ENCODE data around the gene TIMM22. TPM values are rescaled to one million over a fixed set of nuclear protein-coding genes. Genes with fewer than 3 reads are reported as not detected.

TIMM22 gene
- polyA plus RNA-seq, 2 of the 4 experiments (the other 2 are of a cell fraction), result 15.8 to 21.3 TPM

GRCh38 chr17:1041746-1042145 lies 44.8 kb downstream of the TIMM22 start:
- WGBS (ENCODE audit: missing lambda C conversion rate), result 94% methylated on average over 9 of the region's 9 CpGs
- CTCF ChIA-PET, result interaction anchor here (0.7 to 10.3 kb wide), 7 partner anchors 10 to 629 kb away, joined by 3 to 102 read pairs (median 4); partner anchors contain the start of gene TIMM22
- no peak for DNase-seq (ENCODE audit: low read depth in 1 of 2, low spot score in 1 of 2)
- Histone ChIP-seq H3K4me2 (no peak overlapping the region), H3K9me3 (no peaks in the 10 kb centered on the region), H3K4me1 (no peaks in the 10 kb centered on the region), H3K4me3 (no peak overlapping the region), H3K27ac (no peak overlapping the region)
- POLR2A ChIA-PET, result no interaction called here
- TF ChIP-seq HDAC2 (IDR thresholded peaks at IDR 0.05) (no peak), REST (IDR thresholded peaks at IDR 0.05) (no peak), POLR2AphosphoS2 (conservative IDR thresholded peaks at IDR 0.05; ENCODE audit: low read length) (no peak), RNF2 (IDR thresholded peaks at IDR 0.05; ENCODE audit: borderline replicate concordance, low read depth) (no peak), FOSL2 (IDR thresholded peaks at IDR 0.05) (no peak), FOSL2 (CRISPR knock-in tag; IDR thresholded peaks at IDR 0.05) (no peak), CEBPB (IDR thresholded peaks at IDR 0.05) (no peak), HMGXB4 (CRISPR knock-in tag; IDR thresholded peaks at IDR 0.05; ENCODE audit: borderline replicate concordance) (no peak), CBX2 (IDR thresholded peaks at IDR 0.05; ENCODE audit: borderline replicate concordance, low read depth) (no peak), POLR2A (IDR thresholded peaks at IDR 0.05; ENCODE audit: low read length) (no peak), EHMT2 (IDR thresholded peaks at IDR 0.05; ENCODE audit: low read depth) (no peak)
- no peak for ATAC-seq
- FAIRE-seq, result no peak

GRCh38 chr17:1042486-1042885 lies 45.6 kb downstream of the TIMM22 start:
- Histone ChIP-seq H3K9me3 (no peaks in the 10 kb centered on the region), H3K4me1 (no peaks in the 10 kb centered on the region), H3K4me3 (no peak overlapping the region), H3K27ac (no peak overlapping the region), H3K4me2 (no peak overlapping the region)
- TF ChIP-seq HMGXB4 (CRISPR knock-in tag; IDR thresholded peaks at IDR 0.05; ENCODE audit: borderline replicate concordance) (no peak), RAD21 (conservative IDR thresholded peaks at IDR 0.05 in 1 of 2, IDR thresholded peaks at IDR 0.05 in 1 of 2) (no peak), PHF8 (IDR thresholded peaks at IDR 0.05; ENCODE audit: borderline replicate concordance, low read depth) (no peak), HDAC2 (IDR thresholded peaks at IDR 0.05) (no peak), NFE2L2 (conservative IDR thresholded peaks at IDR 0.05; ENCODE audit: low read length) (no peak), ZSCAN20 (CRISPR knock-in tag; IDR thresholded peaks at IDR 0.05) (no peak), TFCP2L1 (CRISPR knock-in tag; IDR thresholded peaks at IDR 0.05) (no peak), HES2 (IDR thresholded peaks at IDR 0.05) (no peak), HEYL (CRISPR knock-in tag; IDR thresholded peaks at IDR 0.05) (no peak), RFX5 (IDR thresholded peaks at IDR 0.05) (no peak), TP53 (CRISPR knock-in tag; IDR thresholded peaks at IDR 0.05) (no peak), REST (IDR thresholded peaks at IDR 0.05) (no peak), POLR2AphosphoS2 (conservative IDR thresholded peaks at IDR 0.05; ENCODE audit: low read length) (no peak), HOXB5 (CRISPR knock-in tag; IDR thresholded peaks at IDR 0.05) (no peak)
- WGBS (ENCODE audit: missing lambda C conversion rate), result 90% methylated on average over 19 of the region's 19 CpGs
- ATAC-seq (no peak), DNase-seq (ENCODE audit: low read depth in 1 of 2, low spot score in 1 of 2) (no peak), FAIRE-seq (no peak)
- ChIA-PET CTCF (interaction anchor here (1.0 to 10.3 kb wide), 8 partner anchors 9 to 630 kb away, joined by 3 to 102 read pairs (median 4); partner anchors contain the start of gene TIMM22), POLR2A (no interaction called here)
